ENCODE measurements around the gene IGSF8.
"Not testable (repeated sequence)": the region's sequence is repeated elsewhere in the genome, so short reads cannot be mapped to it uniquely, and the experiment has no call there.

The IGSF8 gene

DNA sequence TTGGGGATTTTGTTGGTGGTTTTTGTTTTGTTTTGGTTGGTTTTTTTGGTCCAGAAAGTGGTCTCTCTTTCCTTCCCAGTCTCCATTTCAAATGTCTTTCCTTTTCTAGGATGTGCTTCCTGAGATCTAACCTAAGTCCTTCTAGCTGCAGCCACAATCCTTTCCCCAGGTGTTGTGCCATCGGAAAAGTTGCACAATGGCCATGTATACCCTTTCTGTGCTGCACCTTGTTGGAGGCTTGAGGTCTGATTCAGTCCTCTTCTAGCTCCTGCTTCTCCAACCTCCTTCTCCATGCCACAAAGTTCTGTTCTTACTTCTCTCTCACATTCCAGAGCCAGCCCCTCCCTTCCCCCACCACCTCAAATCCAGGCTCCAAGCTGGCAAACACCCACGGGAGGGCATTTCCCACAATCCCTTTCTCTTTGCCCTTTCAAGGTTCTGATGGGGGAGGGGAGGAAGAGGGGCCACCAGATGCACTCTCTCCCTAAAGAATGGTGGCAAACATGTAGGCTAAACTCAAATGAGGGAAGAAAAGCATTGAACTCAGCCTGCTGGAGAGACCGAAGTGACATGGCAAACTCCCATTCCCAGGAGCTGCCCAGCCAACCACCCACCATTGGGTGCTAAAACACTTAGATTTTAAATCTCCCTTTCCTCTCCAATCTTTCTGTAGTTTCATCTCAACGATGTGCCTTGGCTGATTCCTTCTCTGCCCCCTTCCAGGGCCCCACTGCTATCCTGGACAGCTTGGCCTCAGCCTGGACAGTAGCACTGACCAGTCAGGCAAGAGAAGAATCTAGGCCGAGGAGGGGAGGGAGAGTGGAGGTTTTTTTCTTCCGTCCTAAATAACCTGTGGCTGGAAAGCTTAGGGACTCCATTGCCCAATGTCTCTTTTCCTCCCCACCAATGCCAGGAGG lies 31.3 kb downstream of the IGSF8 start:
- DNase-seq (ENCODE audit: low read depth, low spot score) = no peak

GRCh38 chr1:160064746-160065145 lies 33.7 kb downstream of the IGSF8 start:
- DNase-seq (ENCODE audit: low read depth, low spot score) = no peak

DNA sequence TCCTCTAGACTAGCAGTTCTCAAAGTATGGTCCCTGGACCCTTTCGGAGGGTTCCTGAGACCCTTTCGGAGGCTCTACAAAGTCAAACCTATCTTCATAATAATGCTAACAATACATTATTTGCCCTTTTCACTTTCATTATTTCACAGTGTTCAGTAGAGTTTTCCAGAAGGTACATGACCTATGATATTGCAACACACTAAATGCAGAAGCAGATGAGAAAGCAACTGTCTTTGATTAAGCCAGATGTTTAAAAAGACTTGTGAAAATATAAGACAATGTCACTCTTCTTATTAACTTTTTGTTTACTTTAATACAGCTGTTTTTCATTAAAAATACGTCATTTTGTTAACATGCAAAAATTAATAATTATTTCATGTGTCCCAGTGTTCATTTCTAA lies 34.3 kb downstream of the IGSF8 start:
- no peak for DNase-seq (ENCODE audit: low read depth, low spot score)

DNA sequence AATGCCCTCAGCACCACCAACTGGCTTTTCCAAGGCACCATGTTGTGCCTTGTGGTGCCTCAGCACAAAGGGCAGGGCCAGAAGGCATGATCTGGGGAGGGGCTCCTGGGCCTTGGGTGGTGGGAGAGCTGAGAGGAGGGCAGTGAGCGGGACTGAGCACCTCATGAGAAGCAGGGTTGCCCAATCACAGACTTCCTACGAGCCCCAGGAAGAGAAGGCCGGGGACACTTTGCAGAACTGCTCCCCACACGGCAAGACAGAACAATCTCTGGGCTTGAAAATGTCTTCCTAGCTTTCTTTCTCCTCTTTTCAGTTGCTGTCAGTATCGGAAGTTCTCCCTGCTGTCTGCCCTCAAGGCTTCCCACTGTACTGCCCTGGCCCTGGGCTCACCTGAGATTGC lies 35.2 kb downstream of the IGSF8 start:
- no peak for DNase-seq (ENCODE audit: low read depth, low spot score)

DNA sequence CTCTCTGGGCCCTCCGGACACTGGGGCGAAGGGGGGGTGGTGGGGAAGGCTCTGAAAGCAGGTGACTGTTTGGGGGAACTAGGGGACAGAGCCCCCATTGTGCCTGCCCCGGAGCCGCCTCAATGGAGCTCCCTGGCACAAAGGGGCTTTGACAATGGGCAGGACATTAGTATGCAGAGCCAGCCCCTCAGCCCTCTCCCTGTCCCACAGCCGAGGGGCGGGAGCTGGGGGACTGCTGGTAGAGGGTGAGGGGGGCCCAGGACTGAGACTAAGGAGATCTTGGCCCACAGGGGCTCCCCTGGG lies 36.2 kb downstream of the IGSF8 start:
- no peak for DNase-seq (ENCODE audit: low read depth, low spot score)

DNA sequence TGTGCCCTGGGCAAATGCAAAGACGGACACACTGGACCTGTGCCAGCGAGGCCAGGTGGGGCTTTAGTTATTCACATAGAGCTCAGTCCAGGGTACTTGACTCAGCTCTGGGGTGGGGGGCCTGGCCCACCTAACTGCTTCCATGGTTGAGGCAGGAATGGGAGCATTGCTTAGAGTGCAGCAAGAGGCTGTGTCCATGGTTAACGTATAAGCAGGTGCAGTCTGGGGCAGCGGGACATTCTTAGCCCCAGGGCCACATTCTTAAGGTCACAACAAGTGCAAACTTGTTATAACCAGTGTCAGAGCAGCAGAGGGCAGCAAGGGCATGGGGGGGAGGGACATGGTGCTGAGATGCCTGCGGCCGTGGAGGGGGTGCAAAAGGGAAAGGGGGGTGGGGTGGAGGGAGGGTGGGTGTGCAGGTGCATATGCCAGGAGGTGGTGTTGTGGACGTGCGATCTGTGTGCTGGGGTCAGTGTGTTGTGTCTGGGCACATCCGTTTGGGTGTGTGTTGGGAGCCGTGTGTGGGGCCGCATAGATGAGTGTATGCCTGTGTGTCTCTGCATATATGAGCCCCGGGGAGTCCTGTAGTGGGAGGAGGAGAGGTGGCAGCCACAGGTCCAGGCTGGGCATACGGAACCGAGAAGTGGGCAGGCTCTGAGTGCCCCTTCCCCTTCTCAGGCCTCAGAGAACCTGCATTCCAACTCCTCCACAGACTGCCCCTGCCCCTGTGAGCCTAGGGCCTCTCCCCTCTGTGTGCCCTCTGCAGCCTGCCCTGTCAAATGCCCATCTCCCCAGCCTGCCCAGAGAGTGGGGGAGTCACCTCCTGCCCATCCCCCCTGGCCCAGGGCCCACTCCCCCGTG lies 36.8 kb downstream of the IGSF8 start:
- DNase-seq (ENCODE audit: low read depth, low spot score) = no peak

DNA sequence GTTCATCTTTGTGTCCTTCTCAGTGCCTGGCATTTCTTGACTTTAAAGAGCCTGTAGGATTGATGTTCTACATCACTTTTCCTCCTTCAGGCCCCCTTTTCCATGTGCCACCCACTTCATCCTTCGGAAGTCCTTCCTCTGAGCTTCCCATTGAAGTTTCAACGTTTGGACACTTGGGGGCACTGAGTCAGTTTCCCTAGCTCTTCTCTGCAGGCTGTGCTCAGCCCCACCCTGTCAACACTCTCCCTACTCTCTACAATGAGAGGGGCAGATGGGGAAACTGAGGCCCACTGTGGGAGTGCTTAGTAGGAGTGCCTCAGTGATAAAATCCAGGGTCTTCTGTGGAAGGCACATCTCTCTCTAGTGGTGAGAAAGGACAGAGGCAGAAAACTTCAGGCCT lies 40.3 kb downstream of the IGSF8 start:
- DNase-seq (ENCODE audit: low read depth, low spot score) = no peak

DNA sequence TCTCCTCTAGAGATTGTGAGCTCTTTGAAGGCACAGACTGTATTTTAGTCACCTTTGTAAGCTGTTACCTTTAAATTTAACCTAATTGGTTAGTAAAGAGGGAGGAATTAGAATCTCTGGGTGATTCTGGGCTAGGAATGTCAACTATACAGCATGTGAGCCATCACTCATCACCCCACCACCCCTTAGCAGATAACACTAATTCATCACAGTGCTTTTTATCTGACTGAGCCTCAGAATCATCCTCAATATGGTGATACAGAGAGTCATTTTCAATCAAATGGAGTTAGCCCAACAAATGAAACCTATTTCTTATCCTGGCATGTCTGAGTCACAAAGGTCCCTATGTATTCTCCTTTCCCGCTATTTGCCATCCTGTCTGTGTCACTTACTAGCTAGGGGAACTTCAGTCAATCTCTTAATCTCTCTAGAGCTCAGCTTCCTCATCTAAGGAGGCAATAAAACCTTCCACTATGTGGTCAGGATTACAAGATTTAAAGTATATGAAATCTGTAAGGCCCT lies 41.7 kb downstream of the IGSF8 start:
- no peak for DNase-seq (ENCODE audit: low read depth, low spot score)

GRCh38 chr1:160053548-160054365 lies 44.7 kb downstream of the IGSF8 start:
- no peak for DNase-seq (ENCODE audit: low read depth, low spot score)

GRCh38 chr1:160052936-160053335 lies 45.5 kb downstream of the IGSF8 start:
- DNase-seq (ENCODE audit: low read depth, low spot score) = no peak

GRCh38 chr1:160050619-160051018 lies 47.8 kb downstream of the IGSF8 start:
- DNase-seq (ENCODE audit: low read depth, low spot score) = no peak

DNA sequence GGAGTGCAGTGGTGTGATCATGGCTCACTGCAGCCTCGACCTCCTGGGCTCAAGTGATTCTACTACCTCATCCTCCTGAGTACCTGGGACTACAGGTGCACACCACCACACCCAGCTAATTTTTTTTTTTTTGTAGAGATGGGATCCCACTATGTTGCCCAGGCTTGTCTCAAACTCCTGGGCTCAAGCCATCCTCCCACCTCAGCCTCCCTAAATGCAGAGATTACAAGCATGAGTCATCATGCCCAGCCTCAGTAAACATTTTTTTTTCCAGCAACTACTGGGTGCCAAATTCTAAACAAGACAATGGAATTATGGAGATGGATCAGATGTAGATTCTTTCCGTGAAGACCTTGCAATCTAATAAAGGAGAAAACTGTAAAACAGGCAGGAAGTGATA lies 48.2 kb downstream of the IGSF8 start:
- DNase-seq (ENCODE audit: low read depth, low spot score) = not testable (repeated sequence)

DNA sequence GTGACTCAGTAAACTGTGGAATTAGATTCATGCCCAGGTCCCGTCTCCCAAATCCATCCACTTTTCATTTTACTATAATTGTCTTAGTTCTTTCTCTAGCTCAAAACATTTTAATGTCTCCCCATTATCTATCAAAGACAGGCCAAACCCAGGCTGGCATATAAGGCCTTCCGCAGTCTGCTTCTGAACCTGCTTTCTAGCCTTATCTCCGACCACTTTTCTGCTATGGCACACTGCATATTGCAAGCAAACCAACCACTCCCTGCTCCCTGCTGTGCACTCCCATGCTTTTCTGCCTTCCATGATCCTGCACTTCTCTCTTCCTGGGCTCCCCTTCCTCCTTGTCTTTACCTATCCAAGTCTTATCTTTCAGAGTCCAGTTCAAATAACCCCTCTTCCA lies 49.3 kb downstream of the IGSF8 start:
- no peak for DNase-seq (ENCODE audit: low read depth, low spot score)

GRCh38 chr1:160048335-160048734 lies 50.1 kb downstream of the IGSF8 start:
- no peak for DNase-seq (ENCODE audit: low read depth, low spot score)

DNA sequence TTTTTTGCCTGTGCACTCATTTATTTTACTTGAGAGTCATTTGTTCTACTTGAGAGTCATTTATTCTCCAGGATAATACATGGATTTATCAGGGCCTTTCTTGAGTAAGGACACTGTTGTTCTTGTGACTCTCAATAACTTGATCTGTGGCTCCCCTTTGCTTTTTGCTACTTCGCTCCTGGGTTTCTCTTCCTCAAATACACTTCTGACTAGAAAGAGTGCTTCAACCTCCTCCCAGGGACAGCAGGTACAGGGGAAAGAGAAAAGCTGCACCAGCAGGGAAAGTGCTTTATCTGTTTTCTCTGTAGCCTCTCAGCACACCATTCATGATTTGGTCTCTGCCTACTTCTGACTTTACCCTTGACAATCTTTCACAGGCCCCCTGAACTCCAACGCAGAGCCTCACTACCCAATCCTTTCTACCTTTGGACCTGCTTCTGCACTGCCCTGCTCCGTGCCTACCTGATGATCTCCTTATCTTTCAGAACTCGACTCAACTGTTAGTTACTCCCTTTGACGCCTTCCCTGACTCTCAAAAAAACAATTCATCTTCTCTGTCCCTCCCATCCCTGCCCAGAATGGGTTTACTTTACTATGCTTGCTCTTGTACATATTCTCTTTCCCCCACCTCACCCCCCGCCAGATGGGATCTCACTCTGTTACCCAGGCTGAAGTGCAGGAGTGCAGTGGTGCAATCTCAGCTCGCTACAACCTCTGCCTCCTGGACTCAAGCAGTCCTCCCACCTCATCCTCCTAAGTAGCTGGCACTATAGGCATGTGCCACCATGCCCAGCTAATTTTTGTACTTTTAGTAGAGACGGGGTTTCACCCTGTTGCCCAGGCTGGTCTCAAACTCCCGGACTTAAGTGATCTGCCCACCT lies 51.1 kb downstream of the IGSF8 start:
- DNase-seq (ENCODE audit: low read depth, low spot score) = no peak

DNA sequence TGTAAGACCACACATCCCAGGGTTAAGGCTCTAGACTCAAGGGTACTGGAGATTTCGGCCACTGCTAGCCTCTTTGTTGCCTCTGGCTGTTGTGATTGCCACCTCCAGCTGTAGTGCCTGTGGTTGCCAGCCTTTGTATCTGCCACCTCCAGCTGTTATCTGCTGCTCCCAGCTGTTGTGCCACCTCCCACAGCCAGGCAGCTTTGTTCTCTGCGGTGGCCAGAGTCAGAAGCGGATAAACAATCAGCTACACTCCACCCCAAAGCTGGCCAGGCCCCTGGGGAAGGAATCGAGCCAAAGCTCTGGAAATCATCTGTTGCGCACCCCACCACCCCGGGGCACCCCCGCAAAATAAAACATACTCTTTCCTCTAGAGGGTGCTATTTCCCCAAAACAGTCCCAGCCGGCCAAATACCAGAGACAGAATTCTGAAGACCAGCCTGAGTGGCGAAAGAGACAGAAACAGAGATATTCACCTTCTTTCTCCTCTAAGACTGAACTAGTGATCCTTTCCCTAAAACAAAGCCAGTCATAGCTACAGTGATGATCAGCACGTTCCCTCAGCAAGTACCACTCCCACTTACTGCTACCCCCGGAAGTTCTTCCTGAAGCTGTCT lies 51.8 kb downstream of the IGSF8 start:
- DNase-seq (ENCODE audit: low read depth, low spot score) = no peak

GRCh38 chr1:160045653-160046052 lies 52.8 kb downstream of the IGSF8 start:
- DNase-seq (ENCODE audit: low read depth, low spot score) = no peak

GRCh38 chr1:160043543-160043942 lies 54.9 kb downstream of the IGSF8 start:
- no peak for DNase-seq (ENCODE audit: low read depth, low spot score)

Measured in brain pericyte (primary cell).